ENCODE data around the gene KANK4. TPM values are rescaled to one million over a fixed set of nuclear protein-coding genes. Genes with fewer than 3 reads are reported as not detected.

KANK4 gene
- total RNA-seq, 1 donor = under 0.01 TPM

DNA sequence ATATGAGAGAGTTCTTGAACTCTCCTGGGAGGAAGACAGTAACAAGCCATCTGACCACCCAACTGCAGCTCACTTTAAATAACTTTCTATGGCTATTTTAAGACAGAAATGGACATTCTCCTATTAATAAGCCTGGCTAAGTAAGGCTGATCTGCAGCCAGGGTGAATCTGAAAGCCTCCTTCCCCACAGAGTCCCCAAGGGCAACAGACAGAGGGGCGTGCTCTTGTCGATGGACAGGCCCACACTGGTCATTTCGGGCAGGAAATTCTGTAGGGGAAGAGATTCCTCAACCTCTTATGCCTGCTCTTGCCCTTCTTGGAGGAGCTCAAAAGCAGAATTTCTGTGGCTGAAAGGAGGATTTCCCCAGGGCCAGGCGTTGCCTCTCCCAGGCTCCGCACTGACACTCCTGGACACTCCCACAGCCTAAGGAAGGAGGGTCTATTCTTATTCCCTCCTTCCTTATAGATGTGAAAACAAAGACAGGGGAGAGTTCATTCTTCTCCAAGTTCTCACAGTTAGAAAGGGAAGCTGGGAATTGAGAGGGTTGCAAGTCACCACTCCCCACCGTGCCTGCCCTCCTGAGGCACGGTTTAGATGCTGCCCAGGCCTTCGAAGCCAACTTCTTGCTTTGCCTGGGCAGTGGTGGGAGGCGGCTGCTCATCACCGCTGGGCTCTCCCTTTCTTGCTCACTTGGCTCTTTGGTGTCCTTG is 17.9 kb upstream of the KANK4 start:
- Histone ChIP-seq H4K20me1 (ENCODE audit: insufficient read depth, low read length) (no peaks in the 10 kb centered on the region), H3K4me3 (ENCODE audit: insufficient read depth, low read length) (no peak overlapping the region), H3K36me3 (ENCODE audit: insufficient read depth, low read length) (no peaks in the 10 kb centered on the region), H3K9me3 (ENCODE audit: low read depth, low read length) (no peaks in the 10 kb centered on the region), H3K27ac (ENCODE audit: low read depth, low read length) (no peak overlapping the region), H3K4me2 (ENCODE audit: insufficient read depth, low read length) (no peak overlapping the region), H3K27me3 (ENCODE audit: insufficient read depth, low read length) (no peaks in the 10 kb centered on the region), H3K4me1 (ENCODE audit: insufficient read depth, low read length) (no peaks in the 10 kb centered on the region), H2AFZ (ENCODE audit: low read length) (no peak overlapping the region), H3K79me2 (ENCODE audit: insufficient read depth, low read length) (no peaks in the 10 kb centered on the region)
- DNase-seq (ENCODE audit: insufficient read length, low spot score, missing footprints) = no peak
- TF ChIP-seq, protein P1, sequence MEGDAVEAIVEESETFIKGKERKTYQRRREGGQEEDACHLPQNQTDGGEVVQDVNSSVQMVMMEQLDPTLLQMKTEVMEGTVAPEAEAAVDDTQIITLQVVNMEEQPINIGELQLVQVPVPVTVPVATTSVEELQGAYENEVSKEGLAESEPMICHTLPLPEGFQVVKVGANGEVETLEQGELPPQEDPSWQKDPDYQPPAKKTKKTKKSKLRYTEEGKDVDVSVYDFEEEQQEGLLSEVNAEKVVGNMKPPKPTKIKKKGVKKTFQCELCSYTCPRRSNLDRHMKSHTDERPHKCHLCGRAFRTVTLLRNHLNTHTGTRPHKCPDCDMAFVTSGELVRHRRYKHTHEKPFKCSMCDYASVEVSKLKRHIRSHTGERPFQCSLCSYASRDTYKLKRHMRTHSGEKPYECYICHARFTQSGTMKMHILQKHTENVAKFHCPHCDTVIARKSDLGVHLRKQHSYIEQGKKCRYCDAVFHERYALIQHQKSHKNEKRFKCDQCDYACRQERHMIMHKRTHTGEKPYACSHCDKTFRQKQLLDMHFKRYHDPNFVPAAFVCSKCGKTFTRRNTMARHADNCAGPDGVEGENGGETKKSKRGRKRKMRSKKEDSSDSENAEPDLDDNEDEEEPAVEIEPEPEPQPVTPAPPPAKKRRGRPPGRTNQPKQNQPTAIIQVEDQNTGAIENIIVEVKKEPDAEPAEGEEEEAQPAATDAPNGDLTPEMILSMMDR (IDR thresholded peaks at IDR 0.05; ENCODE audit: extremely low read depth, low read depth, low read length) = no peak

DNA sequence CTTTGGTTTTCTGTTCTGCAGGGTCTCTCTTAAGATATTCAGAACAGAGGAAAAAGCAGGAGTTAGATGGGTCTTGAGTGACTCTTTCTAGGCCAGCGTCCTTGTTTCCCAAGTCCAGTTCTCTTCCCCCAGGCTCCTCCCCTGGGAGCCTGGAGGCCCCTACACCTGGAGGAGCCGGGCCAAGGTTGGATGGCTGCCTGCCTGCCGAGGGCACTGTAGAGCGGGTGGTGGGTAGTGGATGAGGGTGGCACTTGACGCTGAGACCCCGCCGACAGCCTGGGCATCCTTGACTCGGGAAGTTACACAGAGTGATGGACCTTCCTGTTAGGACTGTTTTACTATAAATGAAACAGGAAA is 17.4 kb upstream of the KANK4 start:
- no peaks in the 10 kb centered on the region for H3K36me3 ChIP-seq (ENCODE audit: insufficient read depth, low read length)
- H3K4me2 ChIP-seq (ENCODE audit: insufficient read depth, low read length) = no peak overlapping the region
- no peak overlapping the region for H3K27ac ChIP-seq (ENCODE audit: low read depth, low read length)
- TF ChIP-seq, protein P1 (IDR thresholded peaks at IDR 0.05; ENCODE audit: extremely low read depth, low read depth, low read length) = no peak
- H3K4me1 ChIP-seq (ENCODE audit: insufficient read depth, low read length) = no peaks in the 10 kb centered on the region
- no peaks in the 10 kb centered on the region for H3K9me3 ChIP-seq (ENCODE audit: low read depth, low read length)
- H3K79me2 ChIP-seq (ENCODE audit: insufficient read depth, low read length) = no peaks in the 10 kb centered on the region
- DNase-seq (ENCODE audit: insufficient read length, low spot score, missing footprints) = peak; percentile 30
- no peaks in the 10 kb centered on the region for H3K27me3 ChIP-seq (ENCODE audit: insufficient read depth, low read length)
- H2AFZ ChIP-seq (ENCODE audit: low read length) = no peak overlapping the region
- no peak overlapping the region for H3K4me3 ChIP-seq (ENCODE audit: insufficient read depth, low read length)
- H4K20me1 ChIP-seq (ENCODE audit: insufficient read depth, low read length) = no peaks in the 10 kb centered on the region

DNA sequence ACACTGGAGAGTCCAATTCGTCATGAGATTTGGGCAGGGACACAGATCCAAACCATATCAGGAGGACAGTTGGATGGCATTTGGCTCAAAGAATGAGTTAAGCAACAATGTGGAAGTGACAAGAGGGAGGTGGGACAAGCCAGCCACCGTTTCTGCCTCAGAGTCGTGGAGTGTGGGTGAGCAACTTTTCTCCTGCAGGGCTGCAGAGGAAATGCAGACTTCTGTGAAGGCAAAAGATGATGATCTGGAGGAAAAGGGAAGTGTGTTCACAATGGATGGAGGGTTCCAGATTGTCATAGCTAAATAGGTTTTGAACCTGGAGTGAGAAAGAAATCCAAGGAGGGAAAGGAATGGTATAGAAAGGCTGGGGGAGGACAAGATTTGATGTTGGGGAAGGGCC is 16.4 kb upstream of the KANK4 start:
- no peaks in the 10 kb centered on the region for H3K79me2 ChIP-seq (ENCODE audit: insufficient read depth, low read length)
- no peaks in the 10 kb centered on the region for H3K36me3 ChIP-seq (ENCODE audit: insufficient read depth, low read length)
- TF ChIP-seq, protein P1 (IDR thresholded peaks at IDR 0.05; ENCODE audit: extremely low read depth, low read depth, low read length) = no peak
- H2AFZ ChIP-seq (ENCODE audit: low read length) = no peak overlapping the region
- no peaks in the 10 kb centered on the region for H4K20me1 ChIP-seq (ENCODE audit: insufficient read depth, low read length)
- H3K27me3 ChIP-seq (ENCODE audit: insufficient read depth, low read length) = no peaks in the 10 kb centered on the region
- no peak overlapping the region for H3K27ac ChIP-seq (ENCODE audit: low read depth, low read length)
- H3K4me3 ChIP-seq (ENCODE audit: insufficient read depth, low read length) = no peak overlapping the region
- no peaks in the 10 kb centered on the region for H3K4me1 ChIP-seq (ENCODE audit: insufficient read depth, low read length)
- no peaks in the 10 kb centered on the region for H3K9me3 ChIP-seq (ENCODE audit: low read depth, low read length)
- no peak overlapping the region for H3K4me2 ChIP-seq (ENCODE audit: insufficient read depth, low read length)
- no peak for DNase-seq (ENCODE audit: insufficient read length, low spot score, missing footprints)

DNA sequence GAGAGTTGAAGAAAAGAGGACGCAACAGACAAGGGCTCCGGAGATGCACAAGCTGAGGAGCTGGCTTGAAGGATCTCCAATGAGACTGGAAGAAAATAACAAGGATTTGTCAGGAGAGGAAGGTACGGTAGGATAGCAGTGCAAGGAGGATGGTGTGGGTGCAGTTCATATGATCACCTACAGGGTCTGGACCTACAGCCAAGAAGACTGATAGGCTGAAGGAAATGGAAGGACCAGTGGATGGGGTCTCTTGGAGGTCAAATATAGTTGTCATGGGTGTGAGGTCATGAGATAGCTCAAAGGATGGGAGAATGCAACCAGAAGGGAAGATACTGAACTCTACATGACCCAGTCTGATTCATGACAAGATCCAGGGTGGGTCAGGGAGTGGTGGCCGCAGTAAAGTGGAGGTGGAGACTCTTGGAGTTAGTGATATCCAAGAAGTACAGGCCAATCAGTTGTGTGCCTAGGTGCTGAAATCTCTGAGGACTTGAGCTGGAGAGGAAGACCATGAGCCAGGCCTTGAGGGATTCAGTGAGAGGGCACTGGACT is 15.3 kb upstream of the KANK4 start:
- Histone ChIP-seq H3K79me2 (ENCODE audit: insufficient read depth, low read length) (no peaks in the 10 kb centered on the region), H3K36me3 (ENCODE audit: insufficient read depth, low read length) (no peaks in the 10 kb centered on the region), H3K4me1 (ENCODE audit: insufficient read depth, low read length) (no peaks in the 10 kb centered on the region), H4K20me1 (ENCODE audit: insufficient read depth, low read length) (no peaks in the 10 kb centered on the region), H2AFZ (ENCODE audit: low read length) (no peak overlapping the region), H3K27ac (ENCODE audit: low read depth, low read length) (no peak overlapping the region), H3K9me3 (ENCODE audit: low read depth, low read length) (no peaks in the 10 kb centered on the region), H3K27me3 (ENCODE audit: insufficient read depth, low read length) (no peaks in the 10 kb centered on the region), H3K4me3 (ENCODE audit: insufficient read depth, low read length) (no peak overlapping the region), H3K4me2 (ENCODE audit: insufficient read depth, low read length) (no peak overlapping the region)
- TF ChIP-seq, protein P1 (IDR thresholded peaks at IDR 0.05; ENCODE audit: extremely low read depth, low read depth, low read length) = no peak
- DNase-seq (ENCODE audit: insufficient read length, low spot score, missing footprints) = no peak
